Cerebellar cortex (tissue), 1 donor: ENCODE results near the gene ADAMTSL1.

ENCODE experiments used
- DNase-seq: peaks from one replicate; pipeline ENCODE4 v3.0.0-alpha.2; 2015; ENCODE audit warnings: low spot score

Gene ADAMTSL1

GRCh38 chr9:18666986-18667772, 193.2 kb downstream of the ADAMTSL1 start:
- DNase-seq = no peak

GRCh38 chr9:18668944-18669343, 195.0 kb downstream of the ADAMTSL1 start:
- no peak for DNase-seq

- no peak for DNase-seq
Observed at GRCh38 chr9:18672706-18673105, 198.8 kb downstream of the ADAMTSL1 start.

GRCh38 chr9:18673179-18673578, 199.2 kb downstream of the ADAMTSL1 start:
- no peak for DNase-seq

- DNase-seq = no peak
Observed at GRCh38 chr9:18675332-18675731, 201.4 kb downstream of the ADAMTSL1 start.

GRCh38 chr9:18675973-18676372, 202.0 kb downstream of the ADAMTSL1 start:
- DNase-seq = no peak

GRCh38 chr9:18676525-18676924, 202.6 kb downstream of the ADAMTSL1 start:
- DNase-seq = no peak

GRCh38 chr9:18678821-18679590, 205.1 kb downstream of the ADAMTSL1 start:
- DNase-seq = no peak

GRCh38 chr9:18682907-18683306, 209.0 kb downstream of the ADAMTSL1 start:
- no peak for DNase-seq

- no peak for DNase-seq
Observed at GRCh38 chr9:18683312-18683711, 209.4 kb downstream of the ADAMTSL1 start.

GRCh38 chr9:18683851-18684250, 209.9 kb downstream of the ADAMTSL1 start:
- DNase-seq = no peak

GRCh38 chr9:18684593-18685317, 210.8 kb downstream of the ADAMTSL1 start:
- DNase-seq = peak; percentile 6

- DNase-seq = no peak
Observed at GRCh38 chr9:18688581-18689565, 214.9 kb downstream of the ADAMTSL1 start.

- DNase-seq = no peak
Observed at GRCh38 chr9:18689921-18690320, 216.0 kb downstream of the ADAMTSL1 start.

GRCh38 chr9:18692268-18692667, 218.3 kb downstream of the ADAMTSL1 start:
- DNase-seq = no peak

GRCh38 chr9:18692962-18693361, 219.0 kb downstream of the ADAMTSL1 start:
- DNase-seq = no peak

- DNase-seq = no peak
Observed at GRCh38 chr9:18694959-18695668, 221.2 kb downstream of the ADAMTSL1 start.

GRCh38 chr9:18698992-18699391, 225.0 kb downstream of the ADAMTSL1 start:
- no peak for DNase-seq

- no peak for DNase-seq
Observed at GRCh38 chr9:18699764-18700163, 225.8 kb downstream of the ADAMTSL1 start.

- DNase-seq = no peak
Observed at GRCh38 chr9:18700714-18701113, 226.8 kb downstream of the ADAMTSL1 start.
